Ovary (tissue), 1 donor: ENCODE data around the gene ASIC2.

ENCODE experiments used
- EP300 ChIP-seq: sonication (generic); formaldehyde crosslinking; IDR thresholded peaks from one replicate; pipeline ENCODE4 v1.6.1; 2017; ENCODE audit warnings: antibody characterized with exemption
- POLR2A ChIP-seq: fragments of 450-650 bp; IDR thresholded peaks from one replicate; pipeline ENCODE4 v1.6.1; 2017; ENCODE audit warnings: antibody characterized with exemption, mild to moderate bottlenecking, moderate library complexity

DNA sequence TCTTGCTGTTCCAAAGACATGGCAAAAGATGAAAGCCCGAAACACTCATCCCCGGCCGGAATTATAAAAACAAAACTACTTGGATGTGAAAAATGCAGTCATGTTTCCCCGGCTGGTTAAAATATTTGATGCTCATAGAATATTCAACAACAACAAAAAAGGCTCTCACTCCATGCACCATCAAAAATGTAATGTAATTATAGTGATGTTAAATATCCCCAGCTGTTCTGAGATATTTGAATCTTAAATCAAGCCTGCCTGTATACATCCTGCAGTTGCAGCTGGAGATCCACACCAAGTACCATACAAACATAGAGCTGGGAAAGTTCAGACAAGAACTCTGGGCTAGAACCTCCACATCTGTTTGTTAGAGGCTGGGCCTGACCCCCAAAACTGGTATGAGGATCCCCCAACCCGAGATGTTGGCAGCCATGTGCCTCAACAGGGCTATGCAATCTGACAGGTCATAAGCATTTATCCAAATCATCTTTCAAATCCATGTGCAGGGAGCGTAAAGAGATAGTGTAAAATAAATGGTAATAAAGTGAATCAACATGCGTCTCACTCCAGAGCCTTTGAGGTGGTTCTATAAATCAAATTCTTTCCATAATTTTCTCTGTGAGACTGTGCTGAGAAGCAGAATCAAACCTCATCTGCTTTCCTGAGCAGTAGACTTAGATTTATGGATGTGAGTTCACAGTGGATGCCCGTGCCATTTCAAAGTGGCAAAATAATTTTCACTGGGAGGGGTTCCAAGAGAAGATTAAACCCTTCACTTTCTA is 12.7 kb downstream of the ASIC2 start:
- TF ChIP-seq POLR2A (no peak), EP300 (no peak)
